ENCODE data around the gene GATA5. TPM values are rescaled to one million over a fixed set of nuclear protein-coding genes. Genes with fewer than 3 reads are reported as not detected.

The GATA5 gene
- polyA plus RNA-seq, 1 of the 3 experiments (the other 2 are of a cell fraction) = not detected

GRCh38 chr20:62508641-62509051 is 32.9 kb upstream of the GATA5 start:
- no peaks in the 10 kb centered on the region; the same call in 1 of the 2 replicates for H3K27me3 ChIP-seq (ENCODE audit: insufficient read depth)
- H3K9ac ChIP-seq = no peak overlapping the region
- no peaks in the 10 kb centered on the region for H3K9me2 ChIP-seq
- no peak overlapping the region for H3K4me3 ChIP-seq (ENCODE audit: low read depth in 2 of 2, low read length in 1 of 2)
- no peaks in the 10 kb centered on the region for H3F3A ChIP-seq (replicated peaks; ENCODE audit: insufficient read depth)
- no peaks in the 10 kb centered on the region for H3K79me2 ChIP-seq (ENCODE audit: insufficient read depth)
- H3K4me2 ChIP-seq = no peak overlapping the region
- no peaks in the 10 kb centered on the region for H4K20me1 ChIP-seq (ENCODE audit: insufficient read depth)
- no peak overlapping the region for H2AFZ ChIP-seq (ENCODE audit: low read depth)
- no peak for TF ChIP-seq EZH2phosphoT487 (IDR thresholded peaks at IDR 0.05; ENCODE audit: borderline replicate concordance, low read depth)
- no peak for TF ChIP-seq GATA2 (CRISPR knock-in tag; IDR thresholded peaks at IDR 0.05)
- TF ChIP-seq IRF3 (IDR thresholded peaks at IDR 0.05; ENCODE audit: low read depth, low read length) = no peak
- TF ChIP-seq SMC3 (IDR thresholded peaks at IDR 0.05; ENCODE audit: low read depth, low read length) = no peak
- TF ChIP-seq FOXM1 (IDR thresholded peaks at IDR 0.05; ENCODE audit: low read depth) = no peak
- TF ChIP-seq CHD2 (IDR thresholded peaks at IDR 0.05; ENCODE audit: low read length, partially characterized antibody) = no peak
- TF ChIP-seq REST (IDR thresholded peaks at IDR 0.05; ENCODE audit: low read depth, low read length) = no peak
- TF ChIP-seq USF1 (IDR thresholded peaks at IDR 0.05; ENCODE audit: borderline replicate concordance, low read depth) = no peak
- no peak for TF ChIP-seq RFX5 (IDR thresholded peaks at IDR 0.05; ENCODE audit: low read length)
- TF ChIP-seq POLR2AphosphoS5 (IDR thresholded peaks at IDR 0.05; ENCODE audit: low read depth, low read length) = no peak
- no peak for TF ChIP-seq YY1 (IDR thresholded peaks at IDR 0.05; ENCODE audit: low read depth)
- no peak for TF ChIP-seq FOSL2 (IDR thresholded peaks at IDR 0.05; ENCODE audit: borderline replicate concordance, low read depth)
- TF ChIP-seq ELF1 (IDR thresholded peaks at IDR 0.05) = no peak
- DNase-seq = no peak
- ChIA-PET POLR2A (no interaction called here), CTCF (interaction anchor here (0.9 to 2.7 kb wide), 6 partner anchors 9 to 283 kb away, joined by 3 to 22 read pairs (median 6); no protein-coding TSS in a partner anchor)
- H3K9me3 ChIP-seq = no peaks in the 10 kb centered on the region
- H3K27ac ChIP-seq (ENCODE audit: low read depth in 2 of 2, low read length in 1 of 2) = no peak overlapping the region
- peaks cover 0 to 5% of the 10 kb centered on the region in 2 experiments; a peak in 1 of 4 replicates for H3K4me1 ChIP-seq (ENCODE audit: control insufficient read depth in 1 of 2, insufficient read depth in 2 of 2, low read depth in 1 of 2, low read length in 1 of 2)
- H3K36me3 ChIP-seq (replicated peaks in 1 of 2; ENCODE audit: control insufficient read depth in 1 of 2, insufficient read depth in 2 of 2, low read length in 1 of 2) = no peaks in the 10 kb centered on the region
- 58% methylated on average over 4 of the region's 6 CpGs for WGBS (ENCODE audit: low lambda C conversion rate)
